ENCODE results near the gene CERK.

The CERK gene

DNA sequence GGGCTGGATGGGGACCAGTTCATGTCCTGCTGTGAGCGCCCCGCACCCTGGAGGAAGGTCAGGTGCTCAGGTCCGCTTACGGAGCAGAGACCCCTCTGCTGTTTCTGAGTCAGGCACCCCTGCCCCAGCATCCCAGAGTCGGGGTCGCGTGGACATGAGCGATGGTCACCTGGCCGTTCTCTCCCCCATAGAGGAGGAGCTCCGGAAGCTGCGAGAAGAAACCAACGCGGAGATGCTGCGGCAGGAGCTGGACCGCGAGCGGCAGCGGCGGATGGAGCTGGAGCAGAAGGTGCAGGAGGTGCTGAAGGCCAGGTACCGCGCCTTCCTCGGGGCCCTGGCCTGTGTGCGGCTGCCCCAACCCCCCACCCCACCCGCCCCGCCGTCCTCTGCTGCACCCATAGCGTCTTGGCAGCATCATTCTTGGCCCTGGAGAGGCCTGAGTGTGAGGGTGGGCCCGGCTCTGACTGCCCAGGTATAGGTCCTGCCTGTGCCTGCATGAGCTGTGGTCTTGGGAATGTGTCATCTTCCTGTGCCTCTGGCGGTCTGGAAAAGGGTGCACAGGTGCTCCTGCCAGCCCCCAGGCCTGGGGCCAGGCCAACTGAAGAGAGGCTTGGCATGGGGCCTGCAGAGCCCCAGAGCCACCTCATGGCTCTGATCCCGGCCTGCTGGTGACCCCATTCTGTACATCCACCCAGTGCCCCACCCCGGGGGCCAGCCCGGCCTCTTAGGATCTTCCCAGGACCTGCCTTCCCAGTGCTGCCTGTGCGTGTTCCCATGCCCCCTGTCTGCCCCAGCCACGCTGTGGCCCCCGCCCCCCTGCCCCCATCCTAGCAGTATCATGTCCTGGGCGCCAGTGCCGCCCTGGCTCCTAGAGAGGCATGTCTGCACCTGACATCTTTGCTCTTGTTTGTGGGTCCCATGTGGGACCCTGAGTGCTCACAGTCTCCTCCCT, 79.8 kb downstream of the CERK start:
- no peak for DNase-seq (ENCODE audit: low read depth, low spot score)
- H3K4me3 ChIP-seq (ENCODE audit: low read depth, low read length), result no peak overlapping the region
- in situ Hi-C loops (cut with HindIII; ENCODE audit: low sequenced_read_pairs), result no loop called here
- TF ChIP-seq, protein P1, sequence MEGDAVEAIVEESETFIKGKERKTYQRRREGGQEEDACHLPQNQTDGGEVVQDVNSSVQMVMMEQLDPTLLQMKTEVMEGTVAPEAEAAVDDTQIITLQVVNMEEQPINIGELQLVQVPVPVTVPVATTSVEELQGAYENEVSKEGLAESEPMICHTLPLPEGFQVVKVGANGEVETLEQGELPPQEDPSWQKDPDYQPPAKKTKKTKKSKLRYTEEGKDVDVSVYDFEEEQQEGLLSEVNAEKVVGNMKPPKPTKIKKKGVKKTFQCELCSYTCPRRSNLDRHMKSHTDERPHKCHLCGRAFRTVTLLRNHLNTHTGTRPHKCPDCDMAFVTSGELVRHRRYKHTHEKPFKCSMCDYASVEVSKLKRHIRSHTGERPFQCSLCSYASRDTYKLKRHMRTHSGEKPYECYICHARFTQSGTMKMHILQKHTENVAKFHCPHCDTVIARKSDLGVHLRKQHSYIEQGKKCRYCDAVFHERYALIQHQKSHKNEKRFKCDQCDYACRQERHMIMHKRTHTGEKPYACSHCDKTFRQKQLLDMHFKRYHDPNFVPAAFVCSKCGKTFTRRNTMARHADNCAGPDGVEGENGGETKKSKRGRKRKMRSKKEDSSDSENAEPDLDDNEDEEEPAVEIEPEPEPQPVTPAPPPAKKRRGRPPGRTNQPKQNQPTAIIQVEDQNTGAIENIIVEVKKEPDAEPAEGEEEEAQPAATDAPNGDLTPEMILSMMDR (IDR thresholded peaks at IDR 0.05; ENCODE audit: low read depth, low read length), result no peak

DNA sequence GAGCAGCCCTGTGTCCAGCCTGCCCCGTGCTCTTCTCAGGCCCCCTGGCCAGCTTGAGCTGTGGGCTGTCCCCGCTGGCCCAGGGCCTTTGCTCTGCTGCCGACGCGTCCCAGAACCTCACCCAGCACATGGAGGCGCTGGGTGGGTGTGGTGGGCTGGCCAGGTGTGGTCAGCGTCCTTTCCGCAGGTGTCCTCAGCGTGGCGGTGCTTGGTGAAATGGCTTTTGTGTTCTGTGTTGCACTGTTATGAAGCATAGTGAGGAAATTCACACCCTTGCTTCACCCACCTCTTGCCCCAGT, 80.4 kb downstream of the CERK start:
- no peak for DNase-seq (ENCODE audit: low read depth, low spot score)
- TF ChIP-seq, protein P1 (IDR thresholded peaks at IDR 0.05; ENCODE audit: low read depth, low read length), result no peak
- in situ Hi-C loops (cut with HindIII; ENCODE audit: low sequenced_read_pairs), result no loop called here
- no peak overlapping the region for H3K4me3 ChIP-seq (ENCODE audit: low read depth, low read length)

DNA sequence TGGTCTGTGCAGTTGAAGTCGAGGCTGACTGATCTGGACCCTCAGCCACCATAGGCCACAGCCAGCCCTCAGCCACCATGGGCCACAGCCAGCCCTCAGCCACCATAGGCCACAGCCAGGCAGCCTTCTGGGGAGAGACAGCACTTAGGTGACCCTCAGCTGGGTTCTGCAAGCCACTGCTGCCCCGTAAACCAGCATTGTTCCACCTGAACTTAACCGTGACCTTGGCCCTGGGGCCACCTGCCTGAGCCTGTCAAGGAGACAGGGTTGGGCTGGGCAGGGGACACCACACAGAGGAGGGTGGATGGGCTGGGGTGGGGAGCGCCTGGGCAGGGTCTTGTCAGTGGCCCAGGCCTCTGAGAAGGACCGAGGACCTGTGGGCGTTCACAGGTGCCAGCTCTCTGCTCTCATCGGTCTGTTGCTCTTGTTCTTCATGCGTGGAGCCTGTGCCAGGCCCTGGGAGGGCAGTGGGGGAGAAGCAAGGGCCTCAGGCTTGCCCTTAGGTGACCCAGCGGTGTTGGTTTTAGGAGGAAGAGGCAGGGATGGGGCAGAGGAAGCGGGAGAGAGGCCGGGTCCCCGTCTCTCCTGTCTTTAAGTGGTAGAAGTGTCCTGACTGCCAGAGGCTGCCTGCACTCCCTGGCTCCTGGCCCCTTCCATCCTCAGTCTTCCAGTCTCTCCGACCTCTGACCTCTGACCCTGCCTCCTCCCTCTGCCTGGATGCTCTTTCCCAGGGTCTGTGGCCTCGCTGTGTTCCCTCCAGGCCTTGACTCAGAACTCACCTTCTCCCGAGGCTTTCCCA, 81.0 kb downstream of the CERK start:
- TF ChIP-seq, protein P1 (IDR thresholded peaks at IDR 0.05; ENCODE audit: low read depth, low read length), result no peak
- H3K4me3 ChIP-seq (ENCODE audit: low read depth, low read length), result no peak overlapping the region
- in situ Hi-C loops (cut with HindIII; ENCODE audit: low sequenced_read_pairs), result no loop called here
- DNase-seq (ENCODE audit: low read depth, low spot score), result no peak

DNA sequence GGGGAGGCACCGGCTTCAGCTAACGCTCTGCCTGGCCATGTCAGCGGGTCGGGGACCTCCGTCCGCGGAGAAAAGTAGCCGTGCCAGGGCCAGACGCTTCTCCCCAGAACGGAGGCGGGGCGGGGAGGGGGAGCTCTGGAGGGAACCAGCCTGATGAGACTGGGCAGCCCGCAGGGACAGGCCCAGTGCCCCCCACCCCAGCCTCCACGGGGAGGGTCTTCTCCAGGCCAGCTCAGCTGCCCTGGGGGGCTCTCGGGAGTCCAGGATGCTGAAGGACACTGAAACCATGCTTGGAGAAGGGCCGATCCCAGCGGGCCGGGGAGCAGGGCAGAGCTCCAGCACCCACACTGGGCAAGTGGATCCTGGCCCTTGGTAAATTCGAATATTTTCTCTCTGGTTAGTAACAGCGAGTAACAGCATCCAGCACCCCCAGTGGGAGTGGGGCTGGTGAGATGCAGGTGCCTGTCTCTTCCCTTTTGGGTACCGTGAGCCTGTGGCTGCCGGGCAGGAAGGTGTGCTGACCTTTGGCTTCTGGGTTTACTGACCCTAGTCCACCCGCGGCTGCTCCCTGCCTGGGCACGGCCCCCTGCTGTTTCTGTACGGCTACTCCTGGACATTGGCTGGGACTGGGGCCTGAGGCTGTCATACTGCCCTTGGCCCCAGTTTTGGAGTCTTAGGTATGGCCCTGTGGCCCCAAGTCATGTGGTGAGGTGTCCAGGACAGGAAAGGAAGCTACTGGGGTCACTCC, 82.0 kb downstream of the CERK start:
- DNase-seq (ENCODE audit: low read depth, low spot score), result no peak
- no peak overlapping the region for H3K4me3 ChIP-seq (ENCODE audit: low read depth, low read length)
- in situ Hi-C loops (cut with HindIII; ENCODE audit: low sequenced_read_pairs), result no loop called here
- TF ChIP-seq, protein P1 (IDR thresholded peaks at IDR 0.05; ENCODE audit: low read depth, low read length), result no peak

DNA sequence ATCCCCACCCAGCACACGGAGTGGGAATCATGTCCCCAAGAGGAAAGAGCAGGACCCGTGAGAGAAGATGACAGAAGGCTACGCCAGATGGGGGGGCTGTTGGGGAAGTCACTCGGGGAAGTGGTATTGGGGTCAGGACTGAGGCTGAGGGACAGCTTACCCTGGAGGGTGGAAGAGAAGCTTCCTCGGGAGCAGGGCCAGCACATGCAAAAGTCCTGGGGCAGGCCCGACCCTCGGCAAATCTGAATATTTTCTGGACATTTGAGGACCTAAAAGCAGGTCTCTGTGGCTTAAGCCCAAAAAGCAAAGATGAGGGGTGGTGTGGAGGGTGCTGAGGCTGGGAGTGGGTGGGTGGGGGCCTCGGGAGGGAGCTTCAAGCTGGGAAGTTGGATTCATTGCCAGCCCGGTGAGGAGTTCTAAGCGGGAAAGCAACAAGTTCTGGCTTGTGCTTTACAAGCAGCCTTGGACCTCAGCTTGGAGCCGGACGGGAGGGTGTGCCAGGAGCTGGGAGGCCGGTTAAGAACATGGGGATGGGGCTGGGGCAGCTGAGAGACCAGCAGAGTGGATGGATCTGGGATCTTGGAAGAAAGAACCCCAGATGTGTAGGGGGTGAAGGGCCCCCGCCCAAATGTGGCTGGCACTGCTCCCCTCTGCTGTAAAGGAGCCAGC, 83.0 kb downstream of the CERK start:
- DNase-seq (ENCODE audit: low read depth, low spot score), result no peak
- TF ChIP-seq, protein P1 (IDR thresholded peaks at IDR 0.05; ENCODE audit: low read depth, low read length), result no peak
- H3K4me3 ChIP-seq (ENCODE audit: low read depth, low read length), result no peak overlapping the region
- in situ Hi-C loops (cut with HindIII; ENCODE audit: low sequenced_read_pairs), result no loop called here

DNA sequence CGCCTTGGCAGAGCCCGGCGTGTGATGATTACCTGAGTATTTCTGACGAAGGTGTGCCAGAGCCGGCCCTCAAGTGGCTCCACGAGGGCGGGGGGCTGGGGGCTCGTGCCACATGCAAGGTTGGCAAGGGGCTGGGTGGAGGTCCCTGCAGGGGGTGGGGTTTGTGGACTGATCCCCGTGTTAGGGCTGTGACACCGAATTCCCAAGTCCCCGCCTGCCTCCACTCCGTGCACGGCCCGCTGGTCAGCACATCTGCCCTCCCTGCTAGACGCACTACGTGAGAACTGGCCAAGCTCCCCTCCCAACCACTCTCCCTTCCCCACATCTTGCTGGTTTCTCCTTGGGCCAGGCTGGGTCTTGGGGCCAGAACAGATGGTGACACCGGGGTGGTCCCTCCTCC, 83.6 kb downstream of the CERK start:
- TF ChIP-seq, protein P1 (IDR thresholded peaks at IDR 0.05; ENCODE audit: low read depth, low read length), result no peak
- in situ Hi-C loops (cut with HindIII; ENCODE audit: low sequenced_read_pairs), result no loop called here

More for the DNA sequence above, 83.6 kb downstream of the CERK start:
- DNase-seq (ENCODE audit: low read depth, low spot score), result no peak
- no peak overlapping the region for H3K4me3 ChIP-seq (ENCODE audit: low read depth, low read length)
